GM23338 (cell line): ENCODE results near the gene FYCO1.

Experiments
- REST ChIP-seq: IDR thresholded peaks from one replicate; pipeline ENCODE4 v1.6.1; 2018; ENCODE audit warnings: antibody characterized with exemption; ENCODE audit not compliant: unreplicated experiment
- TF ChIP-seq, protein P1 (sequence below), 2 experiments: fragments of 200-600 bp in 1 of 2; sonication (generic) in 1 of 2; conservative IDR thresholded peaks; 2 replicates each; pipeline versions ENCODE4 v1.5.1 to v1.6.1; 2016 to 2017; ENCODE audit warnings: antibody characterized with exemption in 2 of 2, low read depth in 2 of 2, mild to moderate bottlenecking in 2 of 2, moderate library complexity in 1 of 2

- TF ChIP-seq, protein P1, sequence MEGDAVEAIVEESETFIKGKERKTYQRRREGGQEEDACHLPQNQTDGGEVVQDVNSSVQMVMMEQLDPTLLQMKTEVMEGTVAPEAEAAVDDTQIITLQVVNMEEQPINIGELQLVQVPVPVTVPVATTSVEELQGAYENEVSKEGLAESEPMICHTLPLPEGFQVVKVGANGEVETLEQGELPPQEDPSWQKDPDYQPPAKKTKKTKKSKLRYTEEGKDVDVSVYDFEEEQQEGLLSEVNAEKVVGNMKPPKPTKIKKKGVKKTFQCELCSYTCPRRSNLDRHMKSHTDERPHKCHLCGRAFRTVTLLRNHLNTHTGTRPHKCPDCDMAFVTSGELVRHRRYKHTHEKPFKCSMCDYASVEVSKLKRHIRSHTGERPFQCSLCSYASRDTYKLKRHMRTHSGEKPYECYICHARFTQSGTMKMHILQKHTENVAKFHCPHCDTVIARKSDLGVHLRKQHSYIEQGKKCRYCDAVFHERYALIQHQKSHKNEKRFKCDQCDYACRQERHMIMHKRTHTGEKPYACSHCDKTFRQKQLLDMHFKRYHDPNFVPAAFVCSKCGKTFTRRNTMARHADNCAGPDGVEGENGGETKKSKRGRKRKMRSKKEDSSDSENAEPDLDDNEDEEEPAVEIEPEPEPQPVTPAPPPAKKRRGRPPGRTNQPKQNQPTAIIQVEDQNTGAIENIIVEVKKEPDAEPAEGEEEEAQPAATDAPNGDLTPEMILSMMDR (conservative IDR thresholded peaks at IDR 0.05; ENCODE audit: low read depth in 2 of 2): no peak
- no peak for TF ChIP-seq REST
These were observed 126.0 kb downstream of the FYCO1 start for GRCh38 chr3:45869638-45870037.
